NAMALWA (cell line): Measurements from ENCODE around the gene KIT.

Experiments used
- DNase-seq: peaks from one replicate; pipeline ENCODE4 v3.0.0-alpha.2; 2015; ENCODE audit warnings: low spot score

KIT gene

GRCh38 chr4:54745031-54745770 is 87.4 kb downstream of the KIT start:
- DNase-seq: no peak

DNA sequence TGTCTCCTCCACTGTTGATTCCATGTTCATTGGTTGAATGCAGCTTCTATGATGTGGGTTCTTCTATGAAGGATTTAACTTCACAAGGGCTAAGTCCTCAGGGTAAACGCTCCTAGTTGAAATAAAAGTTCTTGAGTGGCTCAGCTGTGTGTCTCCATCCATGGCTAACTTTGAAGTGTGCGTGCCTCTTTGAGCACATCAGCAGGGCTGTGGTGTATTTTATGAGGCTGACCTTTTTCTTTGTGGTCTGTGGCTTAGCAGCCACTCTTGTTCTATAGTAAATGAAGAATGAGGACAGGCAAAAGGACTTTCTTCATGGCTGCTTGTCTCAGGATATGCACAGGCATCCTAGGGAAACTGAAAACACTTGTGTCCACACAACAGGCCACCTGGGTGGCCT is 88.5 kb downstream of the KIT start:
- no peak for DNase-seq

GRCh38 chr4:54750341-54750740 is 92.6 kb downstream of the KIT start:
- no peak for DNase-seq

GRCh38 chr4:54754394-54754793 is 96.6 kb downstream of the KIT start:
- no peak for DNase-seq

DNA sequence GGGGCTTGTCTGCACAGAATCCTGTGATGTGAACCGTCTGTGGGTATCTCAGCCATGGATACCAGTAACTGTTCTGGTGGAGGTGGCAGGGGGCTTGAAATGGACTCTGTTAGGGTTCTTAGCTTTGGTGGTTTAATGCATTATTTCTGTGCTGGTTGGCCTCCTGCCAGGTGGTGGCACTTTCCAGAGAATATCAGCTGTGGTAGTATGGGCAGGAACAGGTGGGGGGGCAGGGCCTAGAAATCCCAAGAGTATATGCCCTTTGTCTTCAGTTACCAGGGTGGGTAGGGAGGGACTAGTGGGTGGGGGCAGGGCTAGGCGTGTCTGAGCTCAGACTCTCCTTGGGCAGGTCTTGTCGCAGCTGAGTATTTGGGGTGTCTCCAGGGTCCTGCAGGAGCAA is 106.7 kb downstream of the KIT start:
- no peak for DNase-seq

GRCh38 chr4:54767376-54767775 is 109.6 kb downstream of the KIT start:
- DNase-seq: no peak

DNA sequence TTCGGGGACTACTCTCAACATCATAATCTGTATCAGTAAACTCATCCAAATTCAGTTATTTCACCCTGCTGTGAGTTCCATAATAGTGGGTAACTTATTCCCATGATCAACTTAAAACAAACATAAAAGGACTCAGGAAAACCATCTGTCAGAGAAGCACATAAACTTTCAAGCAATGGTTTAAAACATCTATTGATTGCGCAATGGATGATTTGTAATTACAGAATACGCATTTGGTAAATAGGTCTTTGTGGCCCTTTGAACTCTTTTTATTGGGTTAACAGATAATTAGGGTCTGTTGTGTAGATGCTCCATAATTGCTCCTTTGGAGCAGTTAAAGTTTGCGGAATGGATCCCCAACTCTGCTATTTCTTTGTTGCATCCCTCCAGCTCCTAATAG is 115.3 kb downstream of the KIT start:
- DNase-seq: no peak

GRCh38 chr4:54779036-54779435 is 121.3 kb downstream of the KIT start:
- DNase-seq: no peak

DNA sequence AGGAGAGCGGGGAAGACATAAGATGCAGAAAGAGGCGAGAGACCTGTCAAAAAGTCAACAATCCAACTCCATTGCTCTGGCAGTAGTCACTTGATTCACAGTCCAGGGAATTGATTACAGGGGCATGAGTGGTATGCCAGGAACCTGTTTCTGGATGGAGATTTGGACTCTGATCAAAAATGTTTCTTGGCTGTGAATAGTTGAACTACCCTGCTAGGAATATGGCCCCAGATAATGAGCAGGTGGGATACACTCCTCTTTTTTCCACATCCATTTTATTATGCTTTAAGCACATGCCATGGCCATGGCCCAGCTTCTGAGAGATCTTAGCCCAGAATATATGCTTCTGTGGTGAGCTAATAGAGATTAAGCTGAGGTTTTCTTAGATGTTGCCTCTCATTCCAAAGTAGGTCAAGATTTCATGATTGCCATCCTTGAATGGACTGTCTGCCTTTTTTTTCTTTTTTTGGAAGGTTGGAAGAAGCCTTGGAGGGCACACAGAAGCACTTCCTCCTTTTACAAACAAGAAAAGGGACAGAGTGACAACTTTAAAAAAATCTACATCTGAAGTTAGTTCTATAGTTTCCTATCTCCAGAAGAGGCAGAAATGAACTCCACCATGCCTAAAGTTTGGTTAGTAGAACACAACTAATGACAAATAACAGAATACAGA is 121.9 kb downstream of the KIT start:
- no peak for DNase-seq

DNA sequence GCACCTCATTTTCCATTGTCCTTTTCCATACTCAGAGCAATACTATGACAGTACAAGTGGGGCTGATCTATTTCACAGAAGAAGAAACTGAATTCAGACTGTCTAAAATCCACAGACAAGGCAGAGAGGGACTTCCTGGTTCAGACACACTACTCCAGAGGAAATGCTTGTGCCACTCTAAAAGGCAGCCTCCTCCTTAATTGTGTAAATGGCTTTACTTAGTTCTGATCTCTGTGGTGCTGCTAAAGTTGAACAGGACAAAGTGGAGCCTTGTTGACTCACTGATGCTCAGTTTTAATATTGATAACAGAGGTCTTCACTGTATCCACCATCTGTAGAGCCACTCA is 122.4 kb downstream of the KIT start:
- DNase-seq: no peak

DNA sequence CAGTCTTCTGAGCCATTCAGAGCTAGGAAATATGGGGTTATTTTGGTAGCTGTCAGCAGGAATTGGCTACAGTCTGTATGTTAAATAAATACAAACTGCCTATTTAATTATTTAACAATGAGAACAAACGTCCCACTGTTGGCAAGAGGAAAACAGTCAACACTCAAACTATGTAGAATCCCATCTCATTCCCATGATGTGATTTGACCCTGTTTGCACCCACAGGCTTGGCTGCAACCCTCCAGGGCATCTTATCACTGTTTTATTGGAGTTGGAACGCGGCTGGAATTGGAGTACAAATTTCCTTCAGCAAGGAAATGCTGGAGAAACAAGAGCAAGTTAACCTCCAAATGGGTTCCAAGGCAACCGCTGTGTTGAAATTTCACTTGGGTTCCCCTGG is 124.0 kb downstream of the KIT start:
- no peak for DNase-seq

GRCh38 chr4:54783402-54784110 is 125.8 kb downstream of the KIT start:
- no peak for DNase-seq

- no peak for DNase-seq
Observed at GRCh38 chr4:54784161-54784671, 126.5 kb downstream of the KIT start.
